OCI-M1 (cell line): Measurements from ENCODE around the gene MFSD6L.
A peak's percentile ranks its signal among the peaks of the same experiment; 100 is the strongest.
"Not testable (repeated sequence)": the region's sequence is repeated elsewhere in the genome, so short reads cannot be mapped to it uniquely, and the experiment has no call there.

Experiments
- DNase-seq: peaks from one replicate; lab custom pipeline; 2025; lab: John Stamatoyannopoulos, UW

The MFSD6L gene

GRCh38 chr17:8826808-8827435 is 27.8 kb upstream of the MFSD6L start:
- DNase-seq = no peak

- no peak for DNase-seq
Measured at GRCh38 chr17:8825802-8826201, 26.6 kb upstream of the MFSD6L start.

GRCh38 chr17:8823279-8823678 is 24.1 kb upstream of the MFSD6L start:
- DNase-seq = no peak

- DNase-seq = no peak
Measured at GRCh38 chr17:8822401-8823035, 23.4 kb upstream of the MFSD6L start.

GRCh38 chr17:8821446-8822105 is 22.4 kb upstream of the MFSD6L start:
- DNase-seq = no peak

GRCh38 chr17:8820311-8821010 is 21.3 kb upstream of the MFSD6L start:
- no peak for DNase-seq

- DNase-seq = no peak
Measured at GRCh38 chr17:8818654-8819330, 19.6 kb upstream of the MFSD6L start.

GRCh38 chr17:8818047-8818446 is 18.9 kb upstream of the MFSD6L start:
- DNase-seq = no peak

- peak; percentile 66 for DNase-seq
Measured at GRCh38 chr17:8806926-8807550, 7.9 kb upstream of the MFSD6L start.

- DNase-seq = no peak
Measured at GRCh38 chr17:8806253-8806925, 7.2 kb upstream of the MFSD6L start.

GRCh38 chr17:8805396-8805795 is 6.2 kb upstream of the MFSD6L start:
- not testable (repeated sequence) for DNase-seq

- DNase-seq = peak; percentile 40
Measured at GRCh38 chr17:8803531-8804420, 4.6 kb upstream of the MFSD6L start.

GRCh38 chr17:8801135-8801840 is 2.1 kb upstream of the MFSD6L start:
- no peak for DNase-seq

- no peak for DNase-seq
Measured at GRCh38 chr17:8800656-8801055, 1.5 kb upstream of the MFSD6L start.

- no peak for DNase-seq
Measured at GRCh38 chr17:8799570-8800212, 526 bp upstream of the MFSD6L start.

- DNase-seq = no peak
Measured at GRCh38 chr17:8798176-8798845, 854 bp downstream of the MFSD6L start.

GRCh38 chr17:8797621-8798175 is 1.5 kb downstream of the MFSD6L start:
- DNase-seq = no peak

GRCh38 chr17:8794636-8795035 is 4.5 kb downstream of the MFSD6L start:
- DNase-seq = no peak
